Posterior vena cava (tissue), 2 donors: ENCODE measurements around the gene NTM. TPM values are rescaled to one million over a fixed set of nuclear protein-coding genes. Genes with fewer than 3 reads are reported as not detected.
"Not testable (repeated sequence)": the region's sequence is repeated elsewhere in the genome, so short reads cannot be mapped to it uniquely, and the experiment has no call there.

Experiments
- DNase-seq: peaks from one replicate; pipeline ENCODE4 v3.0.0-alpha.2; 2020; ENCODE audit warnings: low spot score
- intact Hi-C, 2 donors: fragments of 100-400 bp; cut with DNase I; formaldehyde crosslinking; loops; one replicate each; pipeline versions ENCODE4 v1.14.1 to v1.14.2; 2022 to 2023
- total RNA-seq, 2 donors: library from RNA; stranded (reverse); fragmentation: NEBNext Ultra II Directional; extraction: Animal tissue kit (Norgen Biotek cat#: 25700); gene quantifications; one replicate each; pipeline ENCODE4 v1.2.1, GENCODE V29; 2021
- donor health status: DM: yes; HTN: yes; CAD: no.
- donor health status: DM: yes; HTN: yes; CAD: no.

The NTM gene
- total RNA-seq, 2 donors from 2014 or later: 8.2 to 16.1 TPM

DNA sequence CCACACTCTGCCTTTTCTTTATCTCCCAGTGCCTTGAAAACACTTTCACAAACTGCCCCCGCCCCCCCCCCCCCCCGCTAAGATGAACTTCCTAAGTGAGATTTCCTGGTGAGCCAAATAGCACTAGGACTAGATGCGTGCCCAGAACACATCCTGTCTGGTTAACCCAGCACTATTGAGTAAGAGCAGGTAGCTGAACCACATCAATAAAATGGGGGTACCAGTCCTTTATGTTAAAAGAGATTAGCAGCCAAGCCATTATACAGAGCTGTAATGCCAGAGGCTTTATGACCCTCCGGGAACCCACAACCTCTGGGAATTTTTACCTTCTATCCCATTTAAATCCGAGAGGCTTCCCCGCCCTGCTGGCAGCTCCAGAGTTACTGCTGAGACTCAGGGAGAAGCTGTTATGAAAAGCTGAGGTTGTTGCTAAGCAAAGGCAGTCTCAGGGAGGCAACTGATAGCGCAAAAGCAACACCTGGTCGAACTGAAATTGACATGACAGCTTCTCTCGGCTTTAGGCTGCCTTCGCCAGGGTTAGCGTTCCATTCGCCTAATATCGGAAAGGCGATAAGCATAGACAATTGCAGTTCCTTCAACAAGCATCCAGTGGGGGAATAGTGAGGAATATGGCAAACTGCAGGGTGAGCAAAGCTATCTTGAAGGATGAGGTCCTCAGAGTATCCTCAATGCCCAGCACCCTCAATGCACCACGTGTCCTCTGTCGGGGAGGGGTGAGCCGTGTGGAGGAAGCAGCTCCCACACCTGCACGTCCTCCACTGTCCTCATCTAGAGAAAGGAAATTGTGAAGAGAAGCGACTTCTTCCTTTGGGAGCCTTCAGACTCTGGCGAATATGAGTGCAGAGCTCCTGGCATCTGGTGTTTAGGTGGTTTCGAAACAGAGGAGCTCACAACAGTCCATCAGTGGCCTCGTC is 977.0 kb downstream of the NTM start:
- intact Hi-C loops: no loop called here
- DNase-seq: no peak

DNA sequence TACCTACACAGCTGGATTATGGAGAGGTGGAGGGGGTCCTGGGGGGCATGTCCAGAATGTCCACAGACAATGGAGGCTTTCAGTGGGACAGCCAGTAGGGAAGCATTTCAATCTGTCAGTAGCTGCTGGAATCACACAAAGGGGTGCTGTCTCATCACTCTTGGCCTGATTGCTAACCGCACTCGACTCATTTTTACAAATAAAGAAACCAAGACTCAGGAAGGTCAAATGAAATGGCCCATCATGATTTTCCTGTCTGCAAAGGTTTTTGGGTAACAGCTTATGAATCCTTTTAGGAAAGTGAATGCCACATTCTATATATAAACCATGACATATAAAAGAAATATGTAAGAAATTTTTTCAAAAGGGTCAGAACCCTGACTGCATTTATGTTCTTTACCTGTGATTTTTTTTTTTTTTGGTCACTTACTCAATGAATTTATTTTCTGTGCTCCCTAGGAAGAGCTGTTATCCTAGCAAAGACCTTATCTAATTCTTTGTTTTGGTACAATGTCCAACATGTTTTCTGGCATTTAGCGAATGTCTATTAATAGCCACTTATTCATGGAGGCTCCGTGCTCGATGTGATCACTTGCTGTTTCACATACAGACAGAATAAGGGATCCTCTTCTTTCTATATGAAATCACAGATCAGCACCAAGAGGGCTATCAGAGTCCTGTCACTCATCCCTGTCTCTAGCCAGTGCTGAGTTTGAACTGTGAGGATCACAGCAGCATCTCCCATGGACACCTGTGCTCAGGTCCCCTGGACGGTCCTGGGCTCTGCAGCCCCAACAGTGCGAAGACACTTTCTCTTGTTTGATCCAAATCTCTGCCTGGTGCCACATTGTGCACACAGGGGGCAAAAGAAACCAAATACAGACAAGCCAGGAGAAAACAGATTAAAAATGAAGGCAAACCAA is 979.7 kb downstream of the NTM start:
- intact Hi-C loops: no loop called here
- no peak for DNase-seq

DNA sequence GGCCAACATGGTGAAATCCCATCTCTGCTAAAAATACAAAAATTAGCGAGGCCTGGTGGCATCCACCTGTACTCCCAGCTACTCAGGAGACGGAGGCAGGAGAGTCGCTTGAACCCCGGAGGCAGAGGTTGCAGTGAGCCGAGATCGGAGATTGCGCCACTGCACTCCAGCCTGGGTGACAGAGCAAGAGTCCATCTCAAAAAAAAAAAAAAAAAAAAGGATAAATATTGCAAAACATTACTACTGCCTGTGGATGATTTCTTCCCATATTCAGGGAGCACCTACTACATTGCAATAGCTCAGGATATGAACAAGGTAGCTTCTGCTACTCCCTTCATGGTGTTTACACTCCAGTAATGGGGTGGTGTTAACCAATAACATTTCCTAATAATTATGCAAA is 980.6 kb downstream of the NTM start:
- intact Hi-C loops: no loop called here

DNA sequence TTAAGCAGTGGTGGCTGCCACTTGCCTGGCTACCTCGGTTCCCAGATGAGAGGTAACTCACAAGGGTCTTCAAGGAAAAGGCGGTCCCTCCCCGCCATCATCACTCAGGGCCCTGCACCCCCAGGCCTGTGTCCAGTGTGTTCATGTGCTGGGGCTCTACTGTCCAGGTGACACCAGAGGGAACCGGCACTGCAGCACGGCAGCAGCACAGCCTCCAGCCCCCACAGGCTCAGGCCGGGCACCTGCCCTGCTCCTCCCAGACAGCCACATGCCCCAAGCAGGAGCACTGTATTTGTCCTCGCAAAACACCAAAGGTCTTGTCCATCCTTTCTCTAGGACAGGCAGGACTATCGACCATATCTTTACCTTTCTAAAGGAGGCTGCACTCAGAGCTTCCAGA is 982.1 kb downstream of the NTM start:
- intact Hi-C loops: no loop called here
- DNase-seq: no peak

More for the DNA sequence above, 980.6 kb downstream of the NTM start:
- DNase-seq: no peak

DNA sequence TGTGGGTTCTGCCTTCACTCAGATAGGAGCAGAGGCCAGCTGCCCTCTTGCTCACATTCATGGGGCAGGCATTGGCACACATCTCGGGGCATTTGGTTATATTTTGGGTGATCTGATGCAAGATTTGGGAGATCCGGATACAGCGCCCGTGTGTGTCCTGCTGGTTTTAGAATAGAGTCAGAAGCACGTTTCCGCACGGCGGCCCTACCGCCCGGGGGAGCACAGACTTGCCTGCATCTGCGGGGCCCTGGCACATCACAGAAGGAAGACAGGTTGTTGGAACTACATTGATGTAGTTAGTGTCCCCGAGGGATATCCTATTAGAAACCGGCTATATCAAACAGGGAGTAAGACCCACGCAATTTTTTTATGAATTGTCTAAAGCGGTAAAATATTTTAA is 982.8 kb downstream of the NTM start:
- intact Hi-C loops: no loop called here
- no peak for DNase-seq

DNA sequence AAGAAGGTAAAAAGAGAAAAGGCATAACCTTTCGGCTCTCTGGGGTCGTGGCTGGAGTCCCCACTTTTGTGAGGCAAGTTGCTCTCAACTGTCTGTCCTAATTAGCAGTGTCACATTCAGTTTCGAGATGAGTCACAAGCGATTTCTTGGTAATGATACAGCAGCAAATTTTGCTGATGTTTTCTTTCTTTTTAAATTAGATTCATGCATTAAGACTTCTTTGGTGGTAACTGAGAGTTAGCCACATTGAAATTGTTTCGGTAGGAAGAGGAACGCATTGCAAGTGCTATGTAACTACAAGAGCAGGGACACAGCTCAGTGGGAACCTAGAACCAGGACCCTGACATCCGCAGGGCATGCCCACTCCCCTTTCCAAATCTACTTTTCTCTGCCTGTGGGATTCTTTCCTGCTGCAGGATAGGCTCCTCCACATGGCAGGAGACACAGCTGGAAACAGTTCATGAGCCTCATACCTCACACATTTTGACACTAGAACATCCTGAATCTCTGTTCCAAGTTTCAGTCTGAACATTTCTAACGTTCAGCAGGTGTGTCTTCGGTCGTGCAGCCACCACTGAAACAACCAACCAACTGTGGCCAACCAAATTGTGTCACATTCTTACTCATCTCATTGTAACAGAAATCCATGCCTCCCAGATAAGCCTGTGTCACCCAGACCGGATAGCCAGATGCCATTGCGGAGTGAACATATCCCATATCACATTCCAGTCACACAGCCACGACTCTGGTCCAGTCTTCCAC is 987.6 kb downstream of the NTM start:
- intact Hi-C loops: no loop called here
- no peak for DNase-seq

DNA sequence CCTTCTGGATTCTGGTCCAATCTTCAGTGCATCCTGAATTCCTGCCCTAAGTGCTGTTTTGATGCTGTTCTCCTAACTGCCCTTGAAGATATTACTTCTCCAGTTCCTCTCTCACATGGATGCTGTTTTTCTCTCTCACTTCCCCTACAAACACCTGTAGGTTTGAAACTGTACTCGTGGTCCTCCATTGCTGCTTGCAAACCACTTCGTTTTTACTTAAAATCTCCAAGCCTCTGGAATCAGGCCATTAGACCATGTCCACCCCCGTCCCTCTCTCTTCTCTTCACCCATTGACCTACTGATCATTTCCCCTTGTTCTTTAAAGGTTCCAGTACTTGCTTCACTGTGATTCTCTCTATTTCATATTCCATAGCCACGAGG is 988.1 kb downstream of the NTM start:
- intact Hi-C loops: no loop called here
- DNase-seq: no peak

DNA sequence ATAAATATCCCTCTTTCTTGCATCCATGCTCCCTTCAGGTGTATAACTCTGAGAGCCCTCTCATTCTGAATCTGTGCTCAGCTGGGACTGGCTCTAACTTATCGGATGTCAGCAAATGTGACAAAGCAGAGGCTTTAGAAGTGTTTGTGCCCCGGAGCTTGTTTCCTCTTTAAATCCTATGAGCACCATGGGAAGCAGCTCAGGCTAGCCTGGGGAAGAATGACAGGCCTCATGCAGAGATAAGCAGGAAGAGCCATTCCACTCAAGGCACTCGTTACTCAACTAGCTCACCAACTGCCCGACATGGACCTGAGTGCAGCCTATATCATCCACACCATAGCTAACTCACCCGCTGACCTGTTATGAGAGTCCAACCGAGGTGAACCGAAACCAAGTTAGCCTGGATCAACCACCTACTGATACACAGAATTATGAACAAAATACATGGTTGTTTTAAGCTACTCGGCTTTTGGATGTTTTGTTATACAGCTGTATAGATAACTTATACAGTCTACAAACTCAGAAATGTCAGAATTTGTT is 990.7 kb downstream of the NTM start:
- intact Hi-C loops: no loop called here
- DNase-seq: no peak

DNA sequence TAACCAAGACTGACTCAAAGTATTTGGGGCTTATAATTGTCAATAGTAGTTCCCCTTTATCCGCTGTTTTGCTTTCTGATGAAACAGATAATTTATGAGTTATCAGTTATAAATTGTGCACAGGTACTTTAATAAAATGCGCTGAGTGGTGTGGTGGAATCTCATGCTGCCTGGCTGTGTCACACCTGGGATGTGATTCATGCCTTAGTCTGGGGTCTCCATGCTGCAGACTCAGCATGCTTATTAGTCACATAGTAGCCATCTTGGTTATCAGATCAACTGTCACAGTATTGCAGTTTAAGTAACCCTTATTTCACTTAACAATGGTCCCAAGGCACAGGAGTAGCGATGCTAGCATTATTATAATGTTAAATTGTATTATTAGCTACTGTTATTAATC is 995.2 kb downstream of the NTM start:
- intact Hi-C loops: no loop called here
- DNase-seq: no peak

DNA sequence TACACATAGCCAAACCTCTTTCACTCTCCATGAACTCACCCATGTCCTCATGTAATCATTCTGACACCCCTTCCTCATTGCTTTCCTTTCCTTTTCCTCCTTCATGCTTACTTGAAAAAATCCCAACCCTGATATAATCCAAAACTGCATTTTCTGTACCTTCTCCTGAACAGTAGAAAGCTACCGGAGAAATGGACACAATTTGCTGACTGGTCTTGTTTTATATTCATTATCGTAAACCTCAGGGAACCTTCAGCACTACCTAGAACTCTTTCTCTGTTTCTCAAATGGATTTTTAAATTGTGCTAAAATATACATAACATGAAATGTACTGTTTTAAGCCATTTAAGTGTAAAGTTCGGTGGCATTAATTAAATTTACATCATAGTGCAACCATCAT is 996.9 kb downstream of the NTM start:
- DNase-seq: no peak
- intact Hi-C loops: no loop called here

DNA sequence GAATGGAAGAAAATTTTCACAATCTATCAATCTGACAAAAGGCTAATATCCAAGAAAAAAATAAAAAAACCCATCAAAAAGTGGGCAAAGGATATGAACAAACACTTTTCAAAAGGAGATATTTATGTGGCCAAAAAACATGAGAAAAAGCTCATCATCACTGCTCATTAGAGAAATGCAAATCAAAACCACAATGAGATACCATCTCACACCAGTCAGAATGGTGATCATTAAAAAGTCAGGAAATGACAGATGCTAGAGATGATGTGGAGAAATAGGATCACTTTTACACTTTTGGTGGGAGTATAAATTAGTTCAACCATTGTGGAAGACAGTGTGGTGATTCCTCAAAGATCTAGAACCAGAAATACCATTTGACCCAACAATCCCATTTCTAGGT is 999.7 kb downstream of the NTM start:
- intact Hi-C loops, DNase-seq: not testable (repeated sequence)

DNA sequence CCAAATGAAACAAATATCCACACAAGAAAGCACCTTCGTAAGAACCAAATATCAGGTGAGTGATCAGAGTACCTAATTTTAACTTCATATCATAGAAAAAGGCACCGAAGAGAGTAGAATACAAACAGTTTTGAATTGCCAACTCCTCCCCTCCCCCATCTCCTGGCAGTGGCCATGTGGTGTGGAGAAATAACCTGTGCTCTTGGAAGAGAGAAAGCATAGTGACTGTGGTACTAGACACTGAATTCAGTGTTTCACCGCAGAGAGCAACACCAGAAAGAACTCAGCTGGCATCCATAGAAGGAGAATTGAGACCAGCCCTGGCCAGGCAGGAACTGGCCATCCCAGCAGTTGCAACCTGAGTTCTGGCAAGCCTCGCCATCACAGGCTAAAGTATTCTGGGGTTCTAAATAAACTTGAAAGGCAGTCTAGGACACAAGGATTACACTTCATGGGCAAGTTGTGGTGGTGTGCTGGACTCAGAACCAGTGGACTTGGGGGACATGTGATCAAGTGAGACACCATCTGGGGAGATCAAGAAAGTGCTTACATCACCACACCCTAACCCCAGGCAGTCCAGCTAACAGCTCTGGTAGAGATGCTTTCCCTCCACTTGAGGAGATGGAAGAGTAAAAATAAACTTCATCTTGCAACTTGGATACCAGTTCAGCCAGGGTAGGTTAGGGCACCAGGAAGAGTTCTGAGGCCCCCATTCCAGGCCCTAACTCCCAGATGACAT is 1003.2 kb downstream of the NTM start:
- intact Hi-C loops: no loop called here
- no peak for DNase-seq

DNA sequence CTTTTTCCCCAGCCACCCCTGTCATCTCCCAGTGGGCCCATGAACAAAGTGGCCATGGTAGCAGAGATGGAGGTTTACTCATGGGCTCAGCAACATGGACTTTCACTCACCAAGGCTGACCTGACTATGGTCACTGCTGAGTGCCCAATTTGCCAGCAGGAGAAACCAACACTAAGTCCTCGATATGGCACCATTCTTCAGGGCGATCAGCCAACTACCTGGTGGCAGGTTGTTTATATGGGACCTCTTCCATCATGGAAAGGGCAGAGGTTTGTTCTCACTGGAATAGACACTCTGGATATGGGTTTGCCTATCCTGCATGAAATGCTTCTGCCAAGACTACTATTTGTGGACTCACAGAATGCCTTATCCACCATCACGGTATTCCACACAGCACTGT is 1009.1 kb downstream of the NTM start:
- intact Hi-C loops: no loop called here

More for the DNA sequence above, 1009.1 kb downstream of the NTM start:
- DNase-seq: no peak
